BJ (cell line): Measurements from ENCODE around the gene NOG. TPM values are rescaled to one million over a fixed set of nuclear protein-coding genes. Genes with fewer than 3 reads are reported as not detected.
A peak's percentile ranks its signal among the peaks of the same experiment; 100 is the strongest.

Experiments used
- CTCF ChIA-PET: fragments of 350-600 bp; formaldehyde crosslinking; extraction: SDS; loops from one replicate; lab custom pipeline; 2021; ENCODE audit warnings: antibody characterized with exemption, inconsistent platforms; lab: Yijun Ruan, JAX
- POLR2A ChIA-PET: fragments of 300-600 bp; sonication (Branson Sonifier 250); formaldehyde crosslinking; extraction: SDS; loops from one replicate; lab custom pipeline; 2021; ENCODE audit warnings: antibody characterized with exemption; lab: Charles Lee
- DNase-seq: peaks from one replicate; pipeline ENCODE4 v3.0.0-alpha.2; 2011; ENCODE audit warnings: low read depth
- H3K27me3 ChIP-seq: 2 replicates; pipeline ENCODE4 v1.6.0; 2011; ENCODE audit warnings: low read length; ENCODE audit not compliant: control insufficient read depth, insufficient read depth
- H3K36me3 ChIP-seq: 2 replicates; pipeline ENCODE4 v1.5.1; 2011; ENCODE audit warnings: low read length; ENCODE audit not compliant: control insufficient read depth, insufficient read depth
- H3K4me3 ChIP-seq: 2 replicates; pipeline ENCODE4 v1.5.1; 2011; ENCODE audit warnings: low read depth, mild to moderate bottlenecking, control low read depth, low read length
- polyA plus RNA-seq: library from polyadenylated mRNA; depleted of rRNA; stranded (reverse); fragments of >200 nt; gene quantifications from 2 replicates; pipeline ENCODE4 v1.2.3, GENCODE V29; 2011
- TF ChIP-seq, protein P1 (sequence below): IDR thresholded peaks from 2 replicates; pipeline ENCODE4 v1.5.1; 2011; ENCODE audit warnings: low read depth, mild to moderate bottlenecking, control low read depth, inconsistent platforms, low read length, moderate library complexity; ENCODE audit not compliant: insufficient read depth

Gene NOG
- polyA plus RNA-seq, 1 experiment: 0.49 TPM

DNA sequence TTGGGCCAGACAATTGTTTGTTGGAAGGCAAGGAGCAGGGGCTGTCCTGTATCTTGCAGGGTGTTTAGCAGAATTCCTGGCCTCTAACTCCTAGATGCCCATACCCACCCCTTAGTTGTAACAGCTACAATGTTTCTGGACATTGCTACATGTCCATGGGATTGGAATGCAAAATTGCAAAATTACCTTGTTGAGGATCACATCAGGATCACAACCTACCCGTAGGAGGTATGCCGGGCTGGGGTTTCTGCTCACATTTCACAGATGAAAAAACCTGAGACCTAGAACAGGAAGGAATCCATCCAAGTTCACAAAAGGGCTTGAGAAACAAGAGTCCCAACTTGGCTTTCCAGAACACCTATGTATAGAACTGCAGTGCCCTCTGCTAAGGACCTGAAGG, 22.7 kb downstream of the NOG start:
- CTCF ChIA-PET: no interaction called here
- TF ChIP-seq, protein P1, sequence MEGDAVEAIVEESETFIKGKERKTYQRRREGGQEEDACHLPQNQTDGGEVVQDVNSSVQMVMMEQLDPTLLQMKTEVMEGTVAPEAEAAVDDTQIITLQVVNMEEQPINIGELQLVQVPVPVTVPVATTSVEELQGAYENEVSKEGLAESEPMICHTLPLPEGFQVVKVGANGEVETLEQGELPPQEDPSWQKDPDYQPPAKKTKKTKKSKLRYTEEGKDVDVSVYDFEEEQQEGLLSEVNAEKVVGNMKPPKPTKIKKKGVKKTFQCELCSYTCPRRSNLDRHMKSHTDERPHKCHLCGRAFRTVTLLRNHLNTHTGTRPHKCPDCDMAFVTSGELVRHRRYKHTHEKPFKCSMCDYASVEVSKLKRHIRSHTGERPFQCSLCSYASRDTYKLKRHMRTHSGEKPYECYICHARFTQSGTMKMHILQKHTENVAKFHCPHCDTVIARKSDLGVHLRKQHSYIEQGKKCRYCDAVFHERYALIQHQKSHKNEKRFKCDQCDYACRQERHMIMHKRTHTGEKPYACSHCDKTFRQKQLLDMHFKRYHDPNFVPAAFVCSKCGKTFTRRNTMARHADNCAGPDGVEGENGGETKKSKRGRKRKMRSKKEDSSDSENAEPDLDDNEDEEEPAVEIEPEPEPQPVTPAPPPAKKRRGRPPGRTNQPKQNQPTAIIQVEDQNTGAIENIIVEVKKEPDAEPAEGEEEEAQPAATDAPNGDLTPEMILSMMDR: no peak

DNA sequence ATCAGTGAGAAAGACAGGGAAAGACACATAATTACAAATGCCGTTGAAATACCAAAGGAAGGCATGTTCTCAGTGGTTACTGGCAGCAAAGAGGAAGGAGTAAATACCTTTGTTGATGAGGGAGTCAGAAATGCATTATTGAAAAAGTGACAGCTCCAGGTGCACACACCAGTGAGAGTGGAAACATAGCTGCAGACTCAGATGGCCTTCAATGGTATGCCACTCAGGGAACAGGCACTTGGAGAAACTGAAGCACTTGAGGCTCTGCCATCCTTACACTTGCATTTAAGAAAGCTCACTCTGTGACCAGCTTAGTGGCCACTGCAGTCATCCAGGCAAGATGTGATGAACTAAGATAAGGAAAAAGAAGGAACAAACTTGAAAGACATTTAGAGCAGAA, 29.9 kb downstream of the NOG start:
- CTCF ChIA-PET: no interaction called here
- H3K36me3 ChIP-seq: no peaks in the 10 kb centered on the region
- H3K4me3 ChIP-seq: no peak overlapping the region
- H3K27me3 ChIP-seq: peaks cover 6% of the 10 kb centered on the region; the same call in 1 of the 2 replicates
- TF ChIP-seq, protein P1: no peak
- POLR2A ChIA-PET: no interaction called here
- DNase-seq: no peak

More for the DNA sequence above, 22.7 kb downstream of the NOG start:
- POLR2A ChIA-PET: no interaction called here
- no peak for DNase-seq
- Histone ChIP-seq H3K36me3 (no peaks in the 10 kb centered on the region), H3K4me3 (no peak overlapping the region), H3K27me3 (no peaks in the 10 kb centered on the region; the same call in 1 of the 2 replicates)

DNA sequence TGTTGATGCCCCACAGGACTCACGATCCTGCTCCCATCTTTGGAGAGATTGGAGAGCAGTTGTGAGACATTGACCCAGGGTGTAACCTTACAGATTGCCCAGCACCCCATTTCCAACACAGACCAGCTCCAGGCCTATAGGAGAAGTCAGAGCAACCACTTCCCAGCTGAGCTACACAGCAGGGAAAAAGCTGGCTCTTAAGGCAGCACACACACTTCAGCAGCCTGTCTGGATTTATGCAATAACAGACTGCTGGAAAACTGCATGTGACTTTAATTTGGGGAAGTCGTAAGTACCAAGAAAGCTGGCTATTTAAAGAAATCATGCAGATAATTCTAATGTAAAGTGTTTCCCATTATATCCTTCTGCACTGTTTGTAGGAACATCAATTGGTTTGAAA, 30.8 kb downstream of the NOG start:
- Histone ChIP-seq H3K36me3 (no peaks in the 10 kb centered on the region), H3K4me3 (no peak overlapping the region), H3K27me3 (peaks cover 6% of the 10 kb centered on the region; the same call in 1 of the 2 replicates)
- CTCF ChIA-PET: no interaction called here
- POLR2A ChIA-PET: no interaction called here
- no peak for DNase-seq
- TF ChIP-seq, protein P1: no peak

DNA sequence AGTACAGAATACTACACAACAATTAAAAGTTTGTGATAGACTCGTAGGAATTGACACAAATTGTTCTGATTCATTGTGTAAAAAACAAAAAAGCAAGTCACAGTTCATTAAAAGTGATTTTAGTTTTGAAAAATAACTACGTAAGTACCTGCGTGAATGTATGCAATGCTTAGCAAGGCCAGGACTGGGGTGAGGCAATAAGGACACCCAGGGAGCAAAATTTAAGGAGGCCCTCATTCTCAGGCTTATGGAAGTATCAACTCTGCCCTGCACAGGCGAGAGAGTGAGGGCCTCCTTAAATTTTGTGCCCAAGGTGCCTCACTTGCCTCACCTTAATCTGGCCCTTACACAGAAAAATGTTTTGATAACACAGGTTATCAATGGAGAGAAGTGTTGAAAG, 31.4 kb downstream of the NOG start:
- no peak overlapping the region for H3K4me3 ChIP-seq
- DNase-seq: no peak
- ChIA-PET POLR2A (no interaction called here), CTCF (no interaction called here)
- TF ChIP-seq, protein P1: no peak
- H3K36me3 ChIP-seq: no peaks in the 10 kb centered on the region
- H3K27me3 ChIP-seq: peaks cover 6% of the 10 kb centered on the region; the same call in 1 of the 2 replicates

DNA sequence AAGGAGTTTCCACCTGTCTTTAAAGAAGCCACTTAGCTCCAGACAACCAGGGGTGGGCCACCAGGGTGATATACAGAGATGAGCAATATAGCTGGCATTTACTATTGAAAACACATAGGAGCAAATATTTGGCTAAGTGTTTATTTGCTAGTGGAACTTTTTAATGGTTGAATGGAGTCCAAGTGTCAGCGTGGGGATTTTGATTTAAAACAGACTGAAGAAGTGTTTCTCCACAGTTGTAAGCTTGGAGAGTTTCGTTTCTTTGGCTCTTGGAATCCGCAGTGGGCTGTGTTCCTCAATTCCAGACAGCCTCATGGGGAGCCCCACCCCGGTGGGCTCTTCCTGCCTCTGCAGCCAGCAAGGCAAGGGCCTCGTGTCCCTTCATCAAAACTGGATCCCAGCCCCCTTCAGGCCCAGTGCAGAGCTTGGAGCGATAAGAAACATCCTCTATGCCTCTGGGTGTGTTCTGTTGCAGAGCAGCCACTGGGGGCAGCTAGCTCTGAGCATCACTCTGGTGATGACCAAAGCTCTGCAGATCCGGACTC, 36.1 kb downstream of the NOG start:
- no peak for DNase-seq
- H3K36me3 ChIP-seq: no peaks in the 10 kb centered on the region
- H3K4me3 ChIP-seq: no peak overlapping the region
- H3K27me3 ChIP-seq: peaks cover 5% of the 10 kb centered on the region; the same call in 1 of the 2 replicates
- ChIA-PET POLR2A (no interaction called here), CTCF (interaction anchor here (0.8 to 2.2 kb wide), 12 partner anchors 9 to 189 kb away, joined by 3 to 9 read pairs (median 4); no protein-coding TSS in a partner anchor)
- TF ChIP-seq, protein P1: peak; percentile 76
